GM18520 (cell line): ENCODE data around the gene RAB7A.
A peak's percentile ranks its signal among the peaks of the same experiment; 100 is the strongest.

Experiments
- ATAC-seq: cut with Tn5 transposase; IDR thresholded peaks from one replicate; pipeline ENCODE4 v1.9.1; 2021; ENCODE audit not compliant: unreplicated experiment

Gene RAB7A

DNA sequence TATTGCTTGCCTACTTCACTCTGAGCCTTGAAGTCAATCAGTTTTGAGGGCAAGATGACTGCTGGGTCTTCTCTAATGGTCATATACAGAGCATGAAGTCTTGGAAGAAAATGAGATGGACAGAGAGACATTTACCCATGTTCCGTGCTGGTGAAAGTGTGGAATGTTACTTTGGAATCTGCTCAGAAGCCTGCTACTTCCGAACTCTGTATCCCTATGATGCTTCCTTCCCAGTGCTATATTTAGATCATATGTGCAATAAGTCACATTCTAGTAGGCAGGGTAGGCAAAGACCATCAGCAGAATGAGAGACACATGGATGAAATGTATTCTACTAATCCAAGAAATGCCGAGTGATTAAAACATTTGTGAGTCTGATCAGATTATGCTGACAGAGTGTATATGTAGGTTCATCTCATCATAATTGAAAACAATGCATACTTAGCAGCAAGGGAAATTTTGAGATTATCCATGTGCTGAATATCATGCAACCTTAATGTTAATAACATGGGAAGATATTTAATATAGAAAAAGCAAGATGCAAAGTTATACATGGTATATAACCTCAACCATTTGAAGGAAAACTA, 60.5 kb downstream of the RAB7A start:
- no peak for ATAC-seq

GRCh38 chr3:128787256-128788253, 61.6 kb downstream of the RAB7A start:
- ATAC-seq = no peak

DNA sequence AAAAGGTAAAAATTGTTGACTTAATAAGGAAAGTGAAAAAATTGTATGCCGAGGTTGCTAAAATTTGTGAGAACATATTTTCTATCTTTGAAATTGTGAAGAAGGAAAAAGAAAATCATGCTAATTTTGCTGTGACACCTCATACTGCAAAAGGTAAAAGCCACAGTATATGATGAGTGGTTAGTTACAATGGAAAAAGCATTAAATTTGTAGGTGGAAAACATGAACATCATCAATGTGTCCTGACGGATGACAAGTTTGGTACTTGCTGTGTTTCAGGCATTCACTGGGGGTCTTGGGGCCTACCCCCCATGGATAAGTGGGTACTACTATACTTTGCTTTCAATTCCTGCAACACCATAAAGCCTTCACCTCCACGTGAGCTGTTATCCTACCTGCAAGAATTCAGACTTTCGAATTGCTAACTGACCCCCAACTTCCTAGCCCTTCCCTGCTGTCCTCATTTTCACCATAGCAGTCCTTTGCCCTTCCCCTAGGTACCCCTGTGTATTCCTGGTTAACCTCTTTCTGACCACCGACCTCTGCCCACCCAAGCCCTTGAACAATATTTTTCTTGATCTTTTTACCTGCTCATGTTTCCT, 62.4 kb downstream of the RAB7A start:
- no peak for ATAC-seq

DNA sequence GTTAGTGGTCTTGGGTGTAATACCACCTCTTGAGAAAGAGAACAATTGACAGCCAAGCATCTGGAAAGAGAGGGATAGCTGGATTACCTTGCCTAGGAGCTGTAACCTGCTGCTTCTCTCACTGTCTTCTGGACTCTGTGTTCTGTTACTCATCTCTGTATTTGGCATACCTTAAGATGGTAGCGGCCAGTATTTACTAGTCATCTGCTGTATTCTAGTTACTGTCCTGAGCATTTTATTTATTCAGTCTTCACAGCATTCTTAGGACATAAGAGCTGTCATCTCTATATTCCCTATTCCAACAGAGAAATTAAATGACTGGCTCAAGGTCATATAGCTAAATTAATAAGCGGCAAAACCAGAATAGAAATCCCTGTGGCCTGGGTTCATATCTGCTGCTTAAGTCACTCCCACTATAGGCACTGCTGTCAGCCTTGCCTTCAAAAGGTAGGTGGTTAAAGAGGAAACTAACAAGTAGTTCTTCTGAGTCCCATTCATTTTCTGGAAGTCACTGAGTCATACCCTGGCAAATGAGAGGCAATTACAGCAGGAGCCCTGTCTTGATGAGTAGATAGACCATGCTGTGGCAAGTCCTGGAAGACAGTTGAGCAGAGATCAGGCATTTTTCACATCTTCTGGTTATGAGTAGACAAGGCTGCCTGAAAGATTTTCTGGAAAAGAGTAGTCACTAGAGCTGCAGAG, 68.2 kb downstream of the RAB7A start:
- ATAC-seq = peak; percentile 15

GRCh38 chr3:128794770-128795649, 69.0 kb downstream of the RAB7A start:
- ATAC-seq = peak; percentile 53

DNA sequence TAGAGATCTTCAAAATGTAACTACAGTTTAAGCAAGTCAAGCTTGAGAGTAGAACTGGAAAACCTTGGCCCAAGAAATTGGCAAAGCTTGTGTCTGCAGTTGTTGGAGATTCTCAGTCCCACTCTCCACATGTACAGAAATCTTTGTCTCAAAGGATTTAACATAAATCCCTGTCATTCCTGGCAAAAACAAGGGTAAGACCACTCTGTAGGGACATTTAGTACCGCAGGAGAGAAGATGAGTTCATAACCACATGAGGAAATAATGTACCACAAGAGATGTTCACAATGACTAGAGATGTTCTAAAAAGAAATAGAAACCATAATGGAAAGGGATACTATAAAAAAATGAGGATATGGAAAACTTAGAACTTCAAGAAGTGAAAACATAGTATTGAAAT, 73.7 kb downstream of the RAB7A start:
- no peak for ATAC-seq

DNA sequence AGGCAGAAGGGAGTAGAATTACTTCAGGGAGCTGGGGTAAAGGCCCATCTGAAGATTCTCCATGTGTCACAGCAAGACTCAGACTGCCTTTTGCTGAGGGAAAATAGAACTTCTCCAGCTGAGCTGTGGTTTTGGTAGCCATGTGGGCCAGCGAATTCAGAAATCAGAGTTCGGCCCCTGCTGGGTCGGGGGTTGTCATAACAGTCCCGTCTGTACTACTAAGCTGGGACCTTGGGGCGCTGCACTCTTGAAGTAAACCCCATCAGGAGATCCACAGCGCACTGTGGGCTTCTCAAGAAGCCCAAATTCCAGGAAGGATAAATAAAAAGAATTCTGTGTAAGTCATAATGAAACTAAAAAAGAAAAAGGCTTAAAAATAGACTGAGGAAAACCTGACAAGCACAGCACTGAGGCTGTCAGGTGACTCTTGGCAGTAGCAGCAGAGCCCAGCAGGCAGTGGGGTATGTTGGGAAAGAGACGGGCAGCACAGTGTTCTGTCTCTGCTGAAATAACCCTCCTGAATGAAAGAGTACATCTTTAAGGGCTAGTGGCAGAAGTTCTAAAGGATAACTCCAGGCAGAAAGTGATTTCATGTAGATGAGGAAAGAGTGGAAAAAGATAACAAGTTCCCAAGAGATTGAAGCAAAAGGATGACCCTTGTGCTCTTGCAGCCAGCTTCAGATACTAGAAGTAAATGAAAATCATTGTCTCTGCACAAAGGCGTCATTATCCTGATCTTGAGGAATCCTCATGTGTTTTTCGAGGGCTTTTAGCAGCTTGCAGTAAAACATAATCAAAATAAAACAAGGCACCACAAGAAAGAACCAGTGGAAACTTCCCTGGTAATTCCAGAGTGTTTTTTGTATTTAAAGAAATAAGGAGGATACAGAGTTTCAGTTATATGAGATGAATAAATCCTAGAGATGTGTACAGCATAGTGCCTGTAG, 74.5 kb downstream of the RAB7A start:
- ATAC-seq = no peak

- ATAC-seq = no peak
These were observed 75.9 kb downstream of the RAB7A start for GRCh38 chr3:128801779-128802380.

DNA sequence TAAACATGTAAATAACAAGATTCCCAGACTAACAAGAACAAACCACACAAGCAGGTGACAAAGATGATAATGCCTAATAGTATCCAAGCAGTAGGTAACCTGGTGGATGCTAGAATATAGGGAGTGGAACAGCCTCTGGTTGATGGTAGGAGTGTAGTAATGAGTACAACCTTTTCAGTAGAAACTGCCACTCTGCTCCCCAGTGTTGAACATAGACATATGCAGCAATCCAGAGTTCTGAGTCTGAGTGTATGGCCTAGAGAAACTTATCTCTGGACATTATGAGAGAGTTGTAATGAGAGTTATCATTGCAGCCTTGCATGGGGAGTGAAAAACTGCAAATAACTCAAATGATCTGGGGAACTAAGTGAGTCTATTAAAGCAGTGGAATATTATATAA, 77.3 kb downstream of the RAB7A start:
- no peak for ATAC-seq

DNA sequence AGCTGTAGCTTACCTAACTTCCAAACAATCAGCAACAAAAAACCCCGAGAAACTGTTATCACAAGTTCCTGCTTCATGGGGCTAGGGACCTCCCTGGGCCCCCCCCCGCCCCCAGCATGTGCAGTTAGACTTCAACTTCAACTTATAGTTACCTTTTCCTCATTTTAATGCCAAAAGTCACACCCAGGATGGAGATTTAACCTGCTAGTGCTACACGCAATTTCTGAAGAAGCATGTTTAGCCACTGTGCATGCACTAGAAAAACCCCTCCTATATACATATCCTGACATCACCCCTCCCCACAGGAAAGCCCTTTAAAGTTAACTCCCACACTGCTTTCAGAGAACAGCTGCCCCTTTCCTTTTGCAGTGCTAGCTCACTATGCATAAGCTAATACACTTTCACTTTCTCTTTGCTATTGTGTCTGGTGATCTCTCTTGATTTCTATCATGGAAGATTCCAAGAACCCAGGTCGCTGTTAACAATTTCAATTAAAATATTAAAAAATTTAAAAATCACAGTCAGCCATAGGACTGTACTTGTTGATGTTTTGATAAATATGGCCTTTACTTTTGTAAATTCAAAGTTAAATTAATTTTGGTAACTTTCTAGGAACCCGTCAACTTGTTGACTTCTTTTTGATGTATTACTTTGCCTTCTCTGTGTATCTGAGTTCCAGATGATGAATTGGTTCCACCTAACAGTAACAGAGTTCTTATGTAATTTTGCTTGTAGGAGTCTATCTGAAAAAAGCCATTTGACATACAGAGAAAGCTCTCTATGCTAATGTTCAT, 78.2 kb downstream of the RAB7A start:
- ATAC-seq = peak; percentile 87

DNA sequence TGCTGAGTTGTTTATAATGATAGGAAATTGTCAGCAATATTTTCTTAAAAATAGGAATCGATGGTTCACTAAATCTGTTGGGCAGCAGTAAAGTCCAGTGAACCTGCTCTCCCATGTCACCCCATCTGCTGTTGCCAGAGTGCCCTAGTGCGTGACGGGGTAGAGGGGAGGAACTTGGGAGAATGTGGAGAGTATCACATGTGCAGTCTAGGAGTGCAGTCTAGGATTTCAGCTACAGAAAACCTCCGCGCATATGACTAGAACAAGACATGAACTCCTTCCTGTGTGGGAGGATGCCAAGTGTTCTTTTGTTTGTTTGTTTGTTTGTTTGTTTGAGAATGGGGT, 78.8 kb downstream of the RAB7A start:
- ATAC-seq = no peak

DNA sequence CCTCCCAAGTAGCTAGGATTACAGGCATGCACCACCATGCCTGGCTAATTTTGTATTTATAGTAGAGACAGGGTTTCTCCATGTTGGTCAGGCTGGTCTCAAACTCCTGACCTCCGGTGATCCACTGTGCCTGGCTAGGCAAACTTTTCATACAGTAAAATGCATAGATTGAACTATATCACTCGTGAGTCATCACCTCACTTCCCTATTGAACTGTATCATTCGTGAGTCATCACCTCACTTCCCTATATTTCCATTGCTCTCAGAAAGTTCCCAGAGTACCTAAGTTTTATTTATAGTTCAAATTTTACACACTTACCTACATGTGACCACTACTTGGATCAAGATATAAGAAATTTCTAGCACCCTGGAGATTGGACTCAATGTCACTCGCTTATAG, 79.8 kb downstream of the RAB7A start:
- no peak for ATAC-seq

GRCh38 chr3:128806588-128806987, 80.6 kb downstream of the RAB7A start:
- no peak for ATAC-seq

DNA sequence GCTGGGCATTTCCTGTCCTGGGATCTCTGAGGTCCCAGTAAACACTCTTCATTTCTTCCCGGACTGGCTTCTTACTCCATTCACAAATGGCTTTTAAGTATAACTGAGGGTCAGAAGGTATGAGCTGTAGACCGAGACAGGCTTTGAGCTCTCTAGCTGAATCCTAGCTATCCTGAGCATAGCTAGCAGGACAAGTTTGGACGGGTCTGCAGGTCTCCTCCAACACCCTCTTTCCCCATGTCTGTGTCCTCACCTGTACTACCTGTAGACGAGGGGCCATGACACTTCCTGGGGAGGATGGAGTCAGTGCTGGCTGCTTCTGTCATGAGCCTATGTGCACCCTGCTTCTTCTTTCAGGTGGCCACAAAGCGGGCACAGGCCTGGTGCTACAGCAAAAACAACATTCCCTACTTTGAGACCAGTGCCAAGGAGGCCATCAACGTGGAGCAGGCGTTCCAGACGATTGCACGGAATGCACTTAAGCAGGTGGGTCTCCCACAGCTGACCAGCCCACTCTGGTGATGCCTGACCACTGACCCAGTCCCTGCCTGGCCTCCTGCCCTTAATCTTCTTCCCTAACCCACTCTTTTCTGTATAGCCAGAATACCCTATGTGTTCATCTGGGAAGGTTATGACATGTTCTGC, 81.3 kb downstream of the RAB7A start:
- no peak for ATAC-seq

DNA sequence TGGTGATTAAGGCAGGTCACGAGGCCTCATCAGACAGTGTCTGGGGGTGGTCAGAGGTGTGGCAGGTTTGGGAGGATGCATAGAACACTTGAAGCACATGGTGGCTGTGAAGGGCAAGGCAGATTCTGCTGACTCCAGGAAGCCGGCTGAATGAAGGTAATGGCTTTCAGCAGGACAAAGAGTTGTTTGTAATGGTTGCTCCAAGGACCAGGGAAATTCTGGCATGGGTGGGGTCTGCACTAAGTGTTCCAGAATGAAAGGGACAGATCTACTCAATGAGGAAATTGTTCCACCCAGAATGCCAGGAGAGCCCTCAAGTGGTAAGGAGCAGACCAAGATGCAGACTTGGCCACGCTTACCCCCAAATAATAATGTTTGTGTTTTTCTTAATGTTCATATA, 82.7 kb downstream of the RAB7A start:
- no peak for ATAC-seq

DNA sequence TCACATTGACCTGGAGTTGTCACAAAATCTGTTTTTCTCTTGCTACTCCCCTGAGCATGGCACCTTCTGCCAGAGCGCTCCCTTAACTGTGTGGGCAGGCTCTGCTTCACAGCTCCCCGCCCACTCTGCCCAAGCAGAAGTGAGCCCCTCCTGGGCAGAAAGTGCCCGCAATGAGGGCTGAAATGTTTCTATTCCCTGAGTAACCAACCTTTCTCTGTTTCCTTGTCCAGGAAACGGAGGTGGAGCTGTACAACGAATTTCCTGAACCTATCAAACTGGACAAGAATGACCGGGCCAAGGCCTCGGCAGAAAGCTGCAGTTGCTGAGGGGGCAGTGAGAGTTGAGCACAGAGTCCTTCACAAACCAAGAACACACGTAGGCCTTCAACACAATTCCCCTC, 87.1 kb downstream of the RAB7A start:
- no peak for ATAC-seq

DNA sequence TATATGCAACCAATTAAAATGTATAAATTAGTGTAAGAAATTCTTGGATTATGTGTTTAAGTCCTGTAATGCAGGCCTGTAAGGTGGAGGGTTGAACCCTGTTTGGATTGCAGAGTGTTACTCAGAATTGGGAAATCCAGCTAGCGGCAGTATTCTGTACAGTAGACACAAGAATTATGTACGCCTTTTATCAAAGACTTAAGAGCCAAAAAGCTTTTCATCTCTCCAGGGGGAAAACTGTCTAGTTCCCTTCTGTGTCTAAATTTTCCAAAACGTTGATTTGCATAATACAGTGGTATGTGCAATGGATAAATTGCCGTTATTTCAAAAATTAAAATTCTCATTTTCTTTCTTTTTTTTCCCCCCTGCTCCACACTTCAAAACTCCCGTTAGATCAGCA, 88.1 kb downstream of the RAB7A start:
- ATAC-seq = no peak
